DOHH2 (cell line): ENCODE measurements around the gene CETP.
"Not testable (repeated sequence)": the region's sequence is repeated elsewhere in the genome, so short reads cannot be mapped to it uniquely, and the experiment has no call there.

ENCODE experiments used
- H3F3A ChIP-seq: fragments of 200-600 bp; sonication (generic), shearing (Covaris generic); 2 replicates; pipeline ENCODE4 v1.6.0; 2016; ENCODE audit warnings: antibody characterized with exemption, mild to moderate bottlenecking; ENCODE audit not compliant: control insufficient read depth, insufficient read depth
- H3K27ac ChIP-seq: fragments of 200-600 bp; sonication (generic); 2 replicates; pipeline ENCODE4 v1.5.1; 2014; ENCODE audit warnings: low read depth, mild to moderate bottlenecking, low read length, moderate library complexity
- H3K27me3 ChIP-seq: fragments of 200-600 bp; sonication (generic); 2 replicates; pipeline ENCODE4 v1.6.1; 2014; ENCODE audit warnings: mild to moderate bottlenecking, low read length, mixed read lengths; ENCODE audit not compliant: control insufficient read depth
- H3K36me3 ChIP-seq: fragments of 200-600 bp; sonication (generic); 2 replicates; pipeline ENCODE4 v1.6.1; 2014; ENCODE audit warnings: mild to moderate bottlenecking, low read length, moderate library complexity, mixed read lengths; ENCODE audit not compliant: control insufficient read depth
- H3K4me1 ChIP-seq: fragments of 200-600 bp; sonication (generic); 2 replicates; pipeline ENCODE4 v1.6.1; 2014; ENCODE audit warnings: mild to moderate bottlenecking, low read length, mixed read lengths; ENCODE audit not compliant: control insufficient read depth
- H3K4me2 ChIP-seq: fragments of 200-600 bp; sonication (generic); 2 replicates; pipeline ENCODE4 v1.6.0; 2014; ENCODE audit warnings: mild to moderate bottlenecking, low read length, moderate library complexity
- H3K4me3 ChIP-seq: fragments of 200-600 bp; sonication (generic); 2 replicates; pipeline ENCODE4 v1.5.1; 2014; ENCODE audit warnings: mild to moderate bottlenecking, low read length, mixed read lengths
- H3K79me2 ChIP-seq: fragments of 200-600 bp; sonication (generic); 2 replicates; pipeline ENCODE4 v1.6.1; 2014; ENCODE audit warnings: mild to moderate bottlenecking, low read length, mixed read lengths; ENCODE audit not compliant: control insufficient read depth
- H3K9me2 ChIP-seq: fragments of 200-600 bp; sonication (generic); replicated peaks from 2 replicates; pipeline ENCODE4 v1.6.1; 2014; ENCODE audit warnings: mild to moderate bottlenecking, low read length, mixed read lengths; ENCODE audit not compliant: control insufficient read depth
- H3K9me3 ChIP-seq: fragments of 200-600 bp; sonication (generic); 2 replicates; pipeline ENCODE4 v1.6.1; 2014; ENCODE audit warnings: antibody characterized with exemption, low read length, mixed read lengths; ENCODE audit not compliant: control insufficient read depth, insufficient read depth
- H4K20me1 ChIP-seq: fragments of 200-600 bp; sonication (generic); 2 replicates; pipeline ENCODE4 v1.6.0; 2014; ENCODE audit warnings: low read depth, mild to moderate bottlenecking, antibody characterized with exemption, low read length, moderate library complexity; ENCODE audit not compliant: control insufficient read depth, insufficient read depth
- CTCF ChIP-seq: fragments of 200-600 bp; sonication (generic); IDR thresholded peaks from one replicate; pipeline ENCODE4 v1.5.1; 2014; ENCODE audit warnings: antibody characterized with exemption, mild to moderate bottlenecking, low read depth, low read length; ENCODE audit not compliant: poor library complexity, severe bottlenecking
- EZH2phosphoT487 ChIP-seq: fragments of 200-600 bp; sonication (generic); IDR thresholded peaks from 2 replicates; pipeline ENCODE4 v1.6.1; 2017; ENCODE audit warnings: borderline replicate concordance, mild to moderate bottlenecking, antibody characterized with exemption, low read length, moderate library complexity, mixed read lengths

The CETP gene

GRCh38 chr16:56988948-56989945 is 27.5 kb downstream of the CETP start, which contains the start of gene NLRC5:
TSS of gene NLRC5 (plus strand) at chr16:56989557. CDS start at chr16:57020713, 31,156 bp downstream.
- H3K9me3 ChIP-seq = no peaks in the 10 kb centered on the region
- peak within 1 kb of the TSS; percentile 85 for H3K4me3 ChIP-seq
- no peaks in the 10 kb centered on the region for H3K79me2 ChIP-seq
- H3K4me1 ChIP-seq = peaks cover 58% of the 10 kb centered on the region
- TF ChIP-seq EZH2phosphoT487 (no peak), CTCF (no peak)
- no peaks in the 10 kb centered on the region for H3K36me3 ChIP-seq
- H4K20me1 ChIP-seq = no peaks in the 10 kb centered on the region
- no peaks in the 10 kb centered on the region for H3K9me2 ChIP-seq
- H3F3A ChIP-seq = no peaks in the 10 kb centered on the region; the same call in 1 of the 2 replicates
- H3K27me3 ChIP-seq = no peaks in the 10 kb centered on the region
- H3K27ac ChIP-seq = no peak within 1 kb of the TSS
- peak within 1 kb of the TSS; percentile 86 for H3K4me2 ChIP-seq

- Histone ChIP-seq H4K20me1 (no peaks in the 10 kb centered on the region), H3K4me2 (peak overlapping the region; percentile 86), H3K36me3 (no peaks in the 10 kb centered on the region), H3K79me2 (no peaks in the 10 kb centered on the region), H3K4me1 (peaks cover 50% of the 10 kb centered on the region), H3K9me3 (no peaks in the 10 kb centered on the region), H3K27me3 (no peaks in the 10 kb centered on the region), H3K9me2 (no peaks in the 10 kb centered on the region), H3F3A (no peaks in the 10 kb centered on the region; the same call in 1 of the 2 replicates), H3K4me3 (peak overlapping the region; percentile 85), H3K27ac (no peak overlapping the region)
- TF ChIP-seq CTCF = no peak
- TF ChIP-seq EZH2phosphoT487 = no peak
Observed at GRCh38 chr16:56989988-56990387, 28.2 kb downstream of the CETP start.

- H3F3A ChIP-seq = no peaks in the 10 kb centered on the region
- H3K27me3 ChIP-seq = no peaks in the 10 kb centered on the region
- H3K27ac ChIP-seq = no peak overlapping the region
- no peaks in the 10 kb centered on the region for H3K9me2 ChIP-seq
- H3K36me3 ChIP-seq = no peaks in the 10 kb centered on the region
- H3K9me3 ChIP-seq = no peaks in the 10 kb centered on the region
- no peak for TF ChIP-seq CTCF
- no peak for TF ChIP-seq EZH2phosphoT487
- peak overlapping the region; percentile 86 for H3K4me2 ChIP-seq
- no peaks in the 10 kb centered on the region for H3K79me2 ChIP-seq
- H3K4me1 ChIP-seq = peaks cover 44% of the 10 kb centered on the region
- no peaks in the 10 kb centered on the region for H4K20me1 ChIP-seq
- H3K4me3 ChIP-seq = peak overlapping the region; percentile 85
Observed at GRCh38 chr16:56990407-56991286, 28.9 kb downstream of the CETP start.

DNA sequence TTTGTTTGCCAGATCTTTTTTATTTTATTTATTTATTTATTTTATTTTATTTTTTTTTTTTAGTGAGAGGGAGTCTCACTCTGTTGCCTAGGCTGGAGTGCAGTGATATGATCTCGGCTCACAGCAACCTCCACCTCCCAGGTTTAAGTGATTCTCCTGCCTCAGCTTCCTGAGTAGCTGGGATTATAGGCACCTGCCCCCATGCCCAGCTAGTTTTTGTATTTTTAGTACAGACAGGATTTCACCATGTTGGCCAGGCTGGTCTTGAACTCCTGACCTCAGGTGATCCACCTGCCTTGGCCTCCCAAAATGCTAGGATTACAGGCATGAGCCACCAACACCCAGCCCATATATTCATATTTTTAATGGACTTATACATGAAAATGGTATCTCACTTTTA is 30.7 kb downstream of the CETP start:
- not testable (repeated sequence) for H3K4me3 ChIP-seq, H3K4me2 ChIP-seq, H3K27me3 ChIP-seq, H3K36me3 ChIP-seq, H3F3A ChIP-seq, H3K27ac ChIP-seq, H3K9me3 ChIP-seq, H3K79me2 ChIP-seq, H4K20me1 ChIP-seq, H3K9me2 ChIP-seq
- peaks cover 31% of the 10 kb centered on the region for H3K4me1 ChIP-seq
